Neural progenitor cell (in vitro differentiated cells): ENCODE data around the gene CARD11. TPM values are rescaled to one million over a fixed set of nuclear protein-coding genes. Genes with fewer than 3 reads are reported as not detected.

ENCODE experiments used
- DNase-seq: peaks from one replicate; pipeline ENCODE4 v3.0.0-alpha.2; 2016; ENCODE audit warnings: low spot score
- H2AFZ ChIP-seq: fragments of 200-600 bp; sonication (generic); replicated peaks from 2 replicates; pipeline ENCODE4 v1.6.1; 2016; ENCODE audit warnings: antibody characterized with exemption
- H3F3A ChIP-seq: fragments of 200-600 bp; sonication (generic); 2 replicates; pipeline ENCODE4 v1.6.1; 2016; ENCODE audit warnings: antibody characterized with exemption, low read depth
- H3K27ac ChIP-seq: fragments of 200-600 bp; sonication (generic); 2 replicates; pipeline ENCODE4 v1.5.1; 2016; ENCODE audit warnings: mild to moderate bottlenecking
- H3K27me3 ChIP-seq: fragments of 200-600 bp; sonication (generic); 2 replicates; pipeline ENCODE4 v1.6.1; 2016; ENCODE audit warnings: mild to moderate bottlenecking, moderate library complexity
- H3K36me3 ChIP-seq: fragments of 200-600 bp; sonication (generic); 2 replicates; pipeline ENCODE4 v1.5.1; 2016
- H3K4me1 ChIP-seq: fragments of 200-600 bp; sonication (generic); 2 replicates; pipeline ENCODE4 v1.6.1; 2016; ENCODE audit warnings: mixed run types
- H3K4me2 ChIP-seq: fragments of 200-600 bp; sonication (generic); 2 replicates; pipeline ENCODE4 v1.6.1; 2016
- H3K4me3 ChIP-seq: fragments of 200-600 bp; sonication (generic); 2 replicates; pipeline ENCODE4 v1.5.1; 2016
- H3K79me2 ChIP-seq: fragments of 200-600 bp; sonication (generic); 2 replicates; pipeline ENCODE4 v1.6.1; 2016; ENCODE audit warnings: low read depth
- H3K9ac ChIP-seq: fragments of 200-600 bp; sonication (generic); 2 replicates; pipeline ENCODE4 v1.6.1; 2016
- H3K9me3 ChIP-seq: fragments of 200-600 bp; sonication (generic); 2 replicates; pipeline ENCODE4 v1.5.1; 2016; ENCODE audit warnings: low read depth
- H4K20me1 ChIP-seq: fragments of 200-600 bp; sonication (generic); 2 replicates; pipeline ENCODE4 v1.6.1; 2016; ENCODE audit warnings: low read depth
- H3K27ac Mint-ChIP-seq: 3 replicates; pipeline ENCODE4 v1.8.0; 2021; ENCODE audit warnings: mixed read lengths
- H3K27me3 Mint-ChIP-seq: 2 replicates; pipeline ENCODE4 v1.8.0; 2022; ENCODE audit warnings: low read depth, mild to moderate bottlenecking, inconsistent platforms, moderate library complexity, mixed read lengths; ENCODE audit not compliant: insufficient read depth
- H3K36me3 Mint-ChIP-seq: 3 replicates; pipeline ENCODE4 v1.8.0; 2021; ENCODE audit warnings: mixed read lengths
- H3K4me1 Mint-ChIP-seq: 3 replicates; pipeline ENCODE4 v1.8.0; 2021; ENCODE audit warnings: mixed read lengths
- H3K4me3 Mint-ChIP-seq: 3 replicates; pipeline ENCODE4 v1.8.0; 2021; ENCODE audit warnings: mild to moderate bottlenecking, moderate library complexity, mixed read lengths
- H3K9me3 Mint-ChIP-seq: 3 replicates; pipeline ENCODE4 v1.8.0; 2020; ENCODE audit warnings: mixed read lengths
- EZH2 ChIP-seq: fragments of 200-600 bp; sonication (generic); IDR thresholded peaks from 2 replicates; pipeline ENCODE4 v1.6.1; 2017; ENCODE audit warnings: antibody characterized with exemption, mild to moderate bottlenecking, moderate library complexity
- EZH2phosphoT487 ChIP-seq: fragments of 200-600 bp; sonication (generic); IDR thresholded peaks from 2 replicates; pipeline ENCODE4 v1.6.1; 2017; ENCODE audit warnings: antibody characterized with exemption
- total RNA-seq: library from RNA; depleted of rRNA; stranded (reverse); fragments of >200 nt; gene quantifications from 2 replicates; pipeline ENCODE4 v1.2.3, GENCODE V29; 2015; ENCODE audit warnings: low replicate concordance
- TF ChIP-seq, protein P1 (sequence below): fragments of 200-600 bp; sonication (generic); IDR thresholded peaks from 2 replicates; pipeline ENCODE4 v1.5.1; 2017; ENCODE audit warnings: antibody characterized with exemption, mild to moderate bottlenecking

The CARD11 gene
- total RNA-seq, 1 donor from 2014 or later = 0.75 TPM

DNA sequence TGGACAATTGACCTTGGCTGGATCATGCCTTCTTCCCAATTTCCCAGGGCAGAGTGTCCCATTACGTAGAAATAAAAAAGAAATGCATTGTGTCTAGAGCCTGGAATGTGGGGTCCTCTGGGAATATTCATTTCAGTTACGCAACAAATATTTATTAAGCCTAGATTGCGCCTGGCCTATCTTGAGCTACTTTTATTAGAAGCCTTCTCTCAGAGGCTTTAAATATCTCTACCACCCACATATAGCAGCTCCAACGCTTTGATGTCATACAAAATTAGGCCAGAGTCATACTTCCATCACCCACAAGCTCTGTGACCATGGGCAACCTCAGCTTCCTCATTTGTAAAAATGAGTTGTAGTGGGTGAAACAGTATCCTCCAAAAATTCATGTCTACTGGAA, 24.9 kb upstream of the CARD11 start:
- Histone ChIP-seq H3F3A (no peaks in the 10 kb centered on the region), H3K27ac (no peak overlapping the region), H3K79me2 (no peaks in the 10 kb centered on the region), H3K27me3 (no peaks in the 10 kb centered on the region), H3K4me2 (no peak overlapping the region), H3K9ac (no peak overlapping the region), H4K20me1 (no peaks in the 10 kb centered on the region), H3K9me3 (no peaks in the 10 kb centered on the region), H3K4me3 (no peak overlapping the region), H3K4me1 (no peaks in the 10 kb centered on the region), H3K36me3 (no peaks in the 10 kb centered on the region), H2AFZ (no peak overlapping the region)
- Mint-ChIP-seq H3K4me3 (no peak overlapping the region), H3K27me3 (peaks cover 9% of the 10 kb centered on the region), H3K9me3 (peaks cover 19% of the 10 kb centered on the region), H3K36me3 (no peaks in the 10 kb centered on the region), H3K27ac (no peak overlapping the region), H3K4me1 (peaks cover 13% of the 10 kb centered on the region)
- no peak for TF ChIP-seq EZH2
- TF ChIP-seq EZH2phosphoT487 = no peak
- TF ChIP-seq, protein P1, sequence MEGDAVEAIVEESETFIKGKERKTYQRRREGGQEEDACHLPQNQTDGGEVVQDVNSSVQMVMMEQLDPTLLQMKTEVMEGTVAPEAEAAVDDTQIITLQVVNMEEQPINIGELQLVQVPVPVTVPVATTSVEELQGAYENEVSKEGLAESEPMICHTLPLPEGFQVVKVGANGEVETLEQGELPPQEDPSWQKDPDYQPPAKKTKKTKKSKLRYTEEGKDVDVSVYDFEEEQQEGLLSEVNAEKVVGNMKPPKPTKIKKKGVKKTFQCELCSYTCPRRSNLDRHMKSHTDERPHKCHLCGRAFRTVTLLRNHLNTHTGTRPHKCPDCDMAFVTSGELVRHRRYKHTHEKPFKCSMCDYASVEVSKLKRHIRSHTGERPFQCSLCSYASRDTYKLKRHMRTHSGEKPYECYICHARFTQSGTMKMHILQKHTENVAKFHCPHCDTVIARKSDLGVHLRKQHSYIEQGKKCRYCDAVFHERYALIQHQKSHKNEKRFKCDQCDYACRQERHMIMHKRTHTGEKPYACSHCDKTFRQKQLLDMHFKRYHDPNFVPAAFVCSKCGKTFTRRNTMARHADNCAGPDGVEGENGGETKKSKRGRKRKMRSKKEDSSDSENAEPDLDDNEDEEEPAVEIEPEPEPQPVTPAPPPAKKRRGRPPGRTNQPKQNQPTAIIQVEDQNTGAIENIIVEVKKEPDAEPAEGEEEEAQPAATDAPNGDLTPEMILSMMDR = no peak
- DNase-seq = no peak

DNA sequence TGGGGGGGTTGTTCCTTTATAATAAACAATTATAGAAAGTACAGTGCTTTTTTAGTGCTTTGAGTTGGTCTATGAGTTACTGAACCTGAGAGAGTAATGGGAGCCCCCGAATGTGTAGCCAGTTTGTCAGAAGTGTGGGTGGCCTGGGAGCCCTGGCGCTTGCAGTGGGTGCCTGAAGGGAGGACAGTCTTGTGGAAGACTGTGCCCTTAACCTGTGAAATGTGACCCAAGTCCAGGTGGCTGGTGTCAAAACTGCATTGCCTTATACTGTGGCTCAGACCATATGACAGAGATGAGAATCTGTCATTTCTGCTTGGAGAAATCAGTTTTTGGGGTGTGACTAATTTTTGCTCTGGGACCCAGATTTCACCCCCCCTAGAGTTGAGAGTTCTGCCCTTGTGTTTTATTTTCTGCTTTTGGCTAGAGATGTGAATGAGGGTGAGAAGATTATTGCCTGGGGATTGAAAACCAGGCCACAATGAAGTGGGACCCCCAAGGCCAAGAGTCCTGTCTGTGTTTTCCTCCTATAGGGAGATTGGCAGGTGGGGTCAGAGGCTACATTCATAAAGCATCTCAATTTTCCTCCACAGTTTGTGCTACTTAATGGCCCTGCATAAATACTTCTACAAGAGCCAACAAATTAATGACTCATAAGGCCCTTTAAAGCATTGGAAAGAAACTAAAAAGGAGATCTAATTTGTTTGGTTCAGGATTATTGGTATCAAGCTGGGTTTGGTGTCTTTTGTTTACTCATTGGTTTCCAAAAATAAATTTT, 24.1 kb upstream of the CARD11 start:
- Mint-ChIP-seq H3K27me3 (peaks cover 6% of the 10 kb centered on the region), H3K36me3 (no peaks in the 10 kb centered on the region), H3K27ac (no peak overlapping the region), H3K4me1 (peaks cover 12% of the 10 kb centered on the region), H3K9me3 (peaks cover 19% of the 10 kb centered on the region), H3K4me3 (no peak overlapping the region)
- Histone ChIP-seq H3K79me2 (no peaks in the 10 kb centered on the region), H3K27ac (no peak overlapping the region), H2AFZ (no peak overlapping the region), H4K20me1 (no peaks in the 10 kb centered on the region), H3K27me3 (no peaks in the 10 kb centered on the region), H3K9ac (no peak overlapping the region), H3K4me1 (no peaks in the 10 kb centered on the region), H3K36me3 (no peaks in the 10 kb centered on the region), H3F3A (no peaks in the 10 kb centered on the region), H3K4me2 (no peak overlapping the region), H3K9me3 (no peaks in the 10 kb centered on the region), H3K4me3 (no peak overlapping the region)
- TF ChIP-seq, protein P1 = no peak
- no peak for TF ChIP-seq EZH2
- TF ChIP-seq EZH2phosphoT487 = no peak
- DNase-seq = no peak

DNA sequence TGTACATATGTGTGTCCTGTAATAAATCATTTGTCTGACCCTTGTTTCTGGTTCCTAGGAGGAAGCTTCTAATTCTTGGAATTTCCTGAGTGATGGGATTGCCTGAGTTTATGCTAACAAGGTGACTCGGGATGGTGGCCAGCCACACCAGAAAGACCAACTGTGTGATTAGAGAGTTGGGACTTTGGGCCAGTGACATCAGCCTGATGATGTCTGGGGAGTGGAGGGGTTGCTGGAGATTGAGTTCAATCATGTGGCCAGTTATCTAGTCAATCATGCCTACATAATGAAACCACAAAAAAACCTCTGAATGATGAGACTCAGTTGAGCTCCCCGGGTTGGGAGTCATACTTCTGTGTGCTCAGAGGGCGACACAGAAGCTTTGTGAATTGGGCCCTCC, 23.5 kb upstream of the CARD11 start:
- Histone ChIP-seq H3K27ac (no peak overlapping the region), H3K4me3 (no peak overlapping the region), H3K36me3 (no peaks in the 10 kb centered on the region), H3K4me1 (no peaks in the 10 kb centered on the region), H3K27me3 (no peaks in the 10 kb centered on the region), H3K9ac (no peak overlapping the region), H2AFZ (no peak overlapping the region), H4K20me1 (no peaks in the 10 kb centered on the region), H3K4me2 (no peak overlapping the region), H3K9me3 (no peaks in the 10 kb centered on the region), H3K79me2 (no peaks in the 10 kb centered on the region), H3F3A (no peaks in the 10 kb centered on the region)
- no peak overlapping the region for H3K4me3 Mint-ChIP-seq
- TF ChIP-seq EZH2phosphoT487 (no peak), EZH2 (no peak)
- TF ChIP-seq, protein P1 = no peak
- H3K27ac Mint-ChIP-seq = no peak overlapping the region
- H3K9me3 Mint-ChIP-seq = peaks cover 19% of the 10 kb centered on the region
- peaks cover 14% of the 10 kb centered on the region for H3K4me1 Mint-ChIP-seq
- DNase-seq = no peak
- no peaks in the 10 kb centered on the region for H3K36me3 Mint-ChIP-seq
- H3K27me3 Mint-ChIP-seq = peaks cover 3% of the 10 kb centered on the region
